GM23248 (cell line): ENCODE data around the gene NDUFA3. TPM values are rescaled to one million over a fixed set of nuclear protein-coding genes. Genes with fewer than 3 reads are reported as not detected.

Experiments used
- DNase-seq: peaks from one replicate; pipeline ENCODE4 v3.0.0-alpha.2; 2015
- H2AFZ ChIP-seq: fragments of 200-600 bp; sonication (generic); 2 replicates; pipeline ENCODE4 v1.6.1; 2016; ENCODE audit warnings: antibody characterized with exemption
- H3F3A ChIP-seq: fragments of 200-600 bp; sonication (generic); 2 replicates; pipeline ENCODE4 v1.6.1; 2016; ENCODE audit warnings: mild to moderate bottlenecking, antibody characterized with exemption, mixed run types; ENCODE audit not compliant: insufficient read depth
- H3K27ac ChIP-seq: fragments of 200-600 bp; sonication (generic); 2 replicates; pipeline ENCODE4 v1.5.1; 2016; ENCODE audit warnings: mild to moderate bottlenecking
- H3K27me3 ChIP-seq: fragments of 200-600 bp; sonication (generic); replicated peaks from 2 replicates; pipeline ENCODE4 v1.6.1; 2016; ENCODE audit warnings: mild to moderate bottlenecking; ENCODE audit not compliant: insufficient read depth
- H3K36me3 ChIP-seq: fragments of 200-600 bp; sonication (generic); 2 replicates; pipeline ENCODE4 v1.6.1; 2016; ENCODE audit warnings: low read depth, mild to moderate bottlenecking
- H3K4me1 ChIP-seq: fragments of 200-600 bp; sonication (generic); 2 replicates; pipeline ENCODE4 v1.6.1; 2016; ENCODE audit warnings: mild to moderate bottlenecking; ENCODE audit not compliant: insufficient read depth
- H3K4me2 ChIP-seq: fragments of 200-600 bp; sonication (generic); one replicate; pipeline ENCODE4 v1.6.1; 2016; ENCODE audit warnings: mild to moderate bottlenecking; ENCODE audit not compliant: unreplicated experiment
- H3K4me3 ChIP-seq: fragments of 200-600 bp; sonication (generic); 2 replicates; pipeline ENCODE4 v1.5.1; 2016; ENCODE audit warnings: mild to moderate bottlenecking
- H3K79me2 ChIP-seq: fragments of 200-600 bp; sonication (generic); 2 replicates; pipeline ENCODE4 v1.6.1; 2016; ENCODE audit warnings: mild to moderate bottlenecking; ENCODE audit not compliant: insufficient read depth
- H3K9ac ChIP-seq: fragments of 200-600 bp; sonication (generic); 2 replicates; pipeline ENCODE4 v1.6.1; 2016; ENCODE audit warnings: mild to moderate bottlenecking
- H3K9me2 ChIP-seq: fragments of 200-600 bp; sonication (generic); 2 replicates; pipeline ENCODE4 v1.6.1; 2016; ENCODE audit warnings: mixed run types, mild to moderate bottlenecking, moderate library complexity; ENCODE audit not compliant: insufficient read depth
- H3K9me3 ChIP-seq: fragments of 200-600 bp; sonication (generic); one replicate; pipeline ENCODE4 v1.6.1; 2017; ENCODE audit warnings: low read depth
- H4K20me1 ChIP-seq: fragments of 200-600 bp; sonication (generic); 2 replicates; pipeline ENCODE4 v1.6.0; 2016; ENCODE audit not compliant: insufficient read depth
- EZH2 ChIP-seq: fragments of 200-600 bp; sonication (generic); IDR thresholded peaks from 2 replicates; pipeline ENCODE4 v1.6.1; 2018; ENCODE audit warnings: antibody characterized with exemption, mild to moderate bottlenecking; ENCODE audit not compliant: insufficient read depth, poor library complexity, severe bottlenecking
- EZH2phosphoT487 ChIP-seq: fragments of 200-600 bp; sonication (generic); IDR thresholded peaks from 2 replicates; pipeline ENCODE4 v1.6.1; 2018; ENCODE audit warnings: antibody characterized with exemption, moderate library complexity, mild to moderate bottlenecking, low read depth; ENCODE audit not compliant: insufficient read depth
- WGBS, 2 experiments: methylation state at CpG; one replicate each; pipeline ENCODE4 v1.1.6; 2015 to 2017; ENCODE audit warnings: low lambda C conversion rate in 2 of 2, low coverage in 1 of 2; ENCODE audit errors: missing lambda C conversion rate in 2 of 2; 5-methylcytosine and 5-hydroxymethylcytosine counted together
- in situ Hi-C: fragments of 300-500 bp; cut with MboI; formaldehyde crosslinking; loops from 2 replicates; pipeline ENCODE4 v1.15.0; 2020
- polyA plus RNA-seq: library from polyadenylated mRNA; unstranded; fragments of >200 nt; fragmentation: Nextera tagmentation; extraction: Ambion mirVana; gene quantifications from 2 replicates; pipeline ENCODE4 v1.2.1, GENCODE V29; 2016
- total RNA-seq: library from RNA; depleted of rRNA; stranded (reverse); fragments of >200 nt; shearing (Covaris generic); gene quantifications from 2 replicates; pipeline ENCODE4 v1.2.3, GENCODE V29; 2014

Gene NDUFA3
- total and polyA plus RNA-seq, 2 experiments from 2014 or later: 15.1 to 198 TPM

- H3K4me2 ChIP-seq: no peak overlapping the region
- DNase-seq: no peak
- WGBS, 2 experiments: 94 to 98% methylated on average over 3 of the region's 3 CpGs
- H4K20me1 ChIP-seq: no peaks in the 10 kb centered on the region
- H3K79me2 ChIP-seq: peaks cover 25% of the 10 kb centered on the region
- no peaks in the 10 kb centered on the region for H3F3A ChIP-seq
- H2AFZ ChIP-seq: no peak overlapping the region
- H3K27me3 ChIP-seq: no peaks in the 10 kb centered on the region
- no peak for TF ChIP-seq EZH2
- TF ChIP-seq EZH2phosphoT487: no peak
- H3K4me3 ChIP-seq: no peak overlapping the region
- H3K9ac ChIP-seq: no peak overlapping the region
- H3K27ac ChIP-seq: no peak overlapping the region
- peaks cover 19% of the 10 kb centered on the region for H3K36me3 ChIP-seq
- H3K9me3 ChIP-seq: no peaks in the 10 kb centered on the region
- H3K4me1 ChIP-seq: peaks cover under 1% of the 10 kb centered on the region; the same call in 1 of the 2 replicates
- in situ Hi-C loops: no loop called here
- H3K9me2 ChIP-seq: no peaks in the 10 kb centered on the region
Measured at GRCh38 chr19:54147676-54148075, 45.0 kb downstream of the NDUFA3 start.

DNA sequence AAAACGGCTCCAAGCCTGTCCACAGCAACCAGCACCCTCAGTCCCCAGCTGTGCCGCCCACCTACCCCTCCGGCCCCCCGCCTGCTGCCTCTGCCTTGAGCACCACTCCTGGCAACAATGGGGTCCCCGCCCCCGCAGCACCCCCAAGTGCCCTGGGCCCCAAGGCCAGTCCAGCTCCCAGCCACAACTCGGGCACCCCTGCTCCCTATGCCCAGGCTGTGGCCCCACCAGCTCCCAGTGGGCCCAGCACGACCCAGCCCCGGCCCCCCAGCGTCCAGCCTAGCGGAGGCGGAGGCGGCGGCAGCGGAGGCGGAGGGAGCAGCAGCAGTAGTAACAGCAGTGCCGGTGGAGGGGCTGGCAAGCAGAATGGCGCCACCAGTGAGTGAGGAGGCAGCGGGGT lies 45.5 kb downstream of the NDUFA3 start:
- H3K4me3 ChIP-seq: no peak overlapping the region
- peaks cover 20% of the 10 kb centered on the region for H3K79me2 ChIP-seq
- H2AFZ ChIP-seq: no peak overlapping the region
- no peak overlapping the region for H3K4me2 ChIP-seq
- DNase-seq: no peak
- in situ Hi-C loops: no loop called here
- H3K9me3 ChIP-seq: no peaks in the 10 kb centered on the region
- H4K20me1 ChIP-seq: no peaks in the 10 kb centered on the region
- H3K9ac ChIP-seq: no peak overlapping the region
- no peaks in the 10 kb centered on the region for H3K9me2 ChIP-seq
- H3K27me3 ChIP-seq: no peaks in the 10 kb centered on the region
- no peak overlapping the region for H3K27ac ChIP-seq
- 75 to 83% methylated on average over 12 to 19 of the region's 19 CpGs for WGBS, 2 experiments
- H3K36me3 ChIP-seq: peaks cover 17% of the 10 kb centered on the region
- no peaks in the 10 kb centered on the region; the same call in 1 of the 2 replicates for H3F3A ChIP-seq
- no peaks in the 10 kb centered on the region for H3K4me1 ChIP-seq
- no peak for TF ChIP-seq EZH2phosphoT487
- TF ChIP-seq EZH2: no peak

DNA sequence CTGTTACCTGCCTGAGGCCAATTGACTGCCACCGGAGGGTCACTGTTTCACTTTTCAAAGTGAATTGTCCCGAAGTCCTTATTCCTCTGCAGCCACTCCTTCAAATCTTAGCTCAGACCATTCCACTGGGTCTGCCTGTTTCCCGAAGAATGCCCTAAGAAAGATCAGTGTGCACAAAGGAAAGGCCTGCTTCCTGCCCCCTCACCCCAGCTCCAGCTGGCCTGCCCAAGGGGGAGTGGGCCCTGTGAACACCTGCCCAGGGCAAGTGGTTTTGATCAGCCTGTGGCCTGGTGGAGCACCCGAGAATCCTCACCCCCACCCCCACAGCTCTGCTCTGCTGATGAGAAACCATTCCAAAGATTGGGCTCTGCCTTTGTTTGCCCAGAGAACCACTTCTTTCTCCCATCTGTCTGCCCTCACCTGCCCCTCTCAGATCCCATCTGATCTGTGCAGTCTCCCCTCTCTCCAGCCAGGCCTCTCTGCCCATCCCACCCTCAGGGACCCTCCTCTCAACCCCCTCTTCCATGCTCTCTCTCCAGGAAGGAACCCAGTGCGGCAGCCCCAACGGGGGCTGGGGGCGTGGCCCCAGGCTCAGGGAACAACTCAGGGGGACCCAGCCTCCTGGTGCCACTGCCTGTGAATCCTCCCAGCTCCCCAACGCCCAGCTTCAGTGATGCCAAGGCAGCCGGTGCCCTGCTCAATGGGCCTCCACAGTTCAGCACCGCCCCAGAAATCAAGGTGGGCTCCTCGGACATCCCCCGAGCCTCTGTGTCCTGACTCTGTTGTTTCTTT lies 46.6 kb downstream of the NDUFA3 start:
- no peaks in the 10 kb centered on the region for H3K9me3 ChIP-seq
- peaks cover 10% of the 10 kb centered on the region for H3F3A ChIP-seq
- peaks cover 11% of the 10 kb centered on the region for H3K36me3 ChIP-seq
- H3K4me3 ChIP-seq: no peak overlapping the region
- TF ChIP-seq EZH2 (no peak), EZH2phosphoT487 (no peak)
- peaks cover 3% of the 10 kb centered on the region for H3K4me1 ChIP-seq
- in situ Hi-C loops: no loop called here
- no peaks in the 10 kb centered on the region for H3K9me2 ChIP-seq
- WGBS, 2 experiments: 73 to 74% methylated on average over 12 of the region's 12 CpGs
- no peak overlapping the region for H3K9ac ChIP-seq
- no peak overlapping the region for H3K27ac ChIP-seq
- no peak overlapping the region for H3K4me2 ChIP-seq
- no peak overlapping the region for H2AFZ ChIP-seq
- H3K79me2 ChIP-seq: peaks cover 10% of the 10 kb centered on the region; the same call in 1 of the 2 replicates
- H4K20me1 ChIP-seq: no peaks in the 10 kb centered on the region
- DNase-seq: no peak
- H3K27me3 ChIP-seq: no peaks in the 10 kb centered on the region

DNA sequence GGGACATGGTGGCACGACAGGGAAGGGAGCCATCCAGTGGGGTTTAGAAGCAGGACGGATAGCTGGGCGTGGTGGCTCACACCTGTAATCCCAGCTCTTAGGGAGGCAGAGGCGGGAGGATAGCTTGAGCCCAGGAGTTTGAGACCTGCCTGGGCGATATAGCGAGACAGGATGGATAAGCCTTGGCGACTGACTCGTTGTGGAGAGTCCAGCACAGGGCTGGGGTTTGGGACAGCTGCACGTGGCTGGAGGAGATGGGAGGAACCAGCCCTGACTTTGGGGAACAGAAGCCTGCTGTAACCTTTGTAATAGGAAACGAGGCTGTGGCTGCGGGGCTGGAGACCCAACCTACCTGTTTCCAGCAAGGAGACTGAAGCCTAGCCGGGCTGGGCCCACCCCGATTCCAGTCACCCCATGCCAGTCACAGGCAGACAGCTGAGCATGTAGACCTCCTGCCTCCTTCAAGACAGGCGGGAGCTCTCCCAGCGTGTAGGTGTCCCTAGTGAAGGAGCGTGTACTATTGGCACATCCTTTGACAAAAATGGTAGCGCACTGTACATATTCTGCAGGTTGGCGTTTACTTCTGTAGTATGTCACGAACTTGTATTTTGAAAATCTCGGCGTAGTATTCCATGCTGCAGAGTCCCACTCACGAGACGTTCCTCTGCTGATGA lies 48.8 kb downstream of the NDUFA3 start:
- Histone ChIP-seq H3K27me3 (no peaks in the 10 kb centered on the region), H3K9ac (no peak overlapping the region), H4K20me1 (no peaks in the 10 kb centered on the region), H3K4me2 (no peak overlapping the region), H3K27ac (no peak overlapping the region), H3F3A (peaks cover 13% of the 10 kb centered on the region), H2AFZ (no peak overlapping the region), H3K9me3 (no peaks in the 10 kb centered on the region), H3K4me1 (peaks cover 10% of the 10 kb centered on the region), H3K36me3 (peaks cover 22% of the 10 kb centered on the region; the same call in 1 of the 2 replicates), H3K9me2 (no peaks in the 10 kb centered on the region), H3K79me2 (peaks cover 7% of the 10 kb centered on the region; the same call in 1 of the 2 replicates), H3K4me3 (no peak overlapping the region)
- in situ Hi-C loops: no loop called here
- no peak for DNase-seq
- TF ChIP-seq EZH2 (no peak), EZH2phosphoT487 (no peak)
- WGBS, 2 experiments: 89 to 91% methylated on average over 23 of the region's 23 CpGs
